Stimulated activated naive B cell treated with anti-CD40 and anti-IgM and Interleukin-4, amounts not matched to agents 10 μg/mL and 1 μg/mL and 100 μg/mL, for 72 hours (primary cell): ENCODE measurements around the gene ATP11C.
"Not testable (repeated sequence)": the region's sequence is repeated elsewhere in the genome, so short reads cannot be mapped to it uniquely, and the experiment has no call there.

Experiments used
- ATAC-seq, 2 donors: fragments of 150-1000 bp; cut with Tn5 transposase; replicated peaks; 2 replicates each; pipeline ENCODE4 v1.10.0; 2021; ENCODE audit warnings: moderate library complexity in 1 of 2
- DNase-seq: peaks from one replicate; pipeline ENCODE4 v3.0.0; 2021
- H3K27ac Mint-ChIP-seq: one replicate; pipeline ENCODE4 v1.8.0; 2022; ENCODE audit warnings: mild to moderate bottlenecking, mixed read lengths
- H3K27me3 Mint-ChIP-seq, 2 donors: one replicate each; pipeline ENCODE4 v1.8.0; 2022; ENCODE audit warnings: mixed read lengths in 2 of 2
- H3K36me3 Mint-ChIP-seq, 2 donors: one replicate each; pipeline ENCODE4 v1.8.0; 2022; ENCODE audit warnings: mixed read lengths in 2 of 2, mild to moderate bottlenecking in 1 of 2
- H3K4me1 Mint-ChIP-seq, 2 donors: one replicate each; pipeline ENCODE4 v1.8.0; 2022; ENCODE audit warnings: mixed read lengths in 2 of 2, mild to moderate bottlenecking in 1 of 2
- H3K4me3 Mint-ChIP-seq, 2 donors: one replicate each; pipeline ENCODE4 v1.8.0; 2022; ENCODE audit warnings: mild to moderate bottlenecking in 2 of 2, mixed read lengths in 2 of 2, moderate library complexity in 1 of 2
- H3K9me3 Mint-ChIP-seq, 2 donors: one replicate each; pipeline ENCODE4 v1.8.0; 2022; ENCODE audit warnings: mixed read lengths in 2 of 2, mild to moderate bottlenecking in 1 of 2

ATP11C gene

GRCh38 chrX:139734996-139735395 lies 197.9 kb downstream of the ATP11C start:
- H3K9me3 Mint-ChIP-seq = no peaks in the 10 kb centered on the region

GRCh38 chrX:139725720-139726119 lies 207.1 kb downstream of the ATP11C start:
- Mint-ChIP-seq H3K4me3 (no peak overlapping the region), H3K4me1 (peaks cover 2 to 10% of the 10 kb centered on the region in 2 donors), H3K9me3 (no peaks in the 10 kb centered on the region), H3K27ac (no peak overlapping the region), H3K27me3 (no peaks in the 10 kb centered on the region), H3K36me3 (peaks cover 2 to 5% of the 10 kb centered on the region in 2 donors)
- no peak for DNase-seq
- peak; percentile 88 to 94 for ATAC-seq

More at GRCh38 chrX:139734996-139735395, 197.9 kb downstream of the ATP11C start:
- Mint-ChIP-seq H3K4me1 (no peaks in the 10 kb centered on the region), H3K36me3 (peaks cover 10 to 18% of the 10 kb centered on the region in 2 donors), H3K27me3 (no peaks in the 10 kb centered on the region), H3K4me3 (no peak overlapping the region), H3K27ac (no peak overlapping the region)
- no peak for ATAC-seq
- no peak for DNase-seq

GRCh38 chrX:139724626-139725025 lies 208.2 kb downstream of the ATP11C start:
- no peak overlapping the region for H3K4me3 Mint-ChIP-seq
- H3K36me3 Mint-ChIP-seq = peaks cover 4 to 9% of the 10 kb centered on the region in 2 donors
- H3K27me3 Mint-ChIP-seq = no peaks in the 10 kb centered on the region
- DNase-seq = no peak
- ATAC-seq = no peak
- no peaks in the 10 kb centered on the region for H3K9me3 Mint-ChIP-seq
- H3K27ac Mint-ChIP-seq = no peak overlapping the region
- peaks cover 2 to 11% of the 10 kb centered on the region in 2 donors for H3K4me1 Mint-ChIP-seq

GRCh38 chrX:139720979-139721378 lies 211.9 kb downstream of the ATP11C start:
- Mint-ChIP-seq H3K9me3 (no peaks in the 10 kb centered on the region), H3K27ac (no peak overlapping the region), H3K4me1 (peaks cover 1 to 11% of the 10 kb centered on the region in 2 donors), H3K36me3 (peaks cover 3 to 11% of the 10 kb centered on the region in 2 donors), H3K4me3 (no peak overlapping the region), H3K27me3 (no peaks in the 10 kb centered on the region)
- no peak for ATAC-seq
- DNase-seq = no peak

GRCh38 chrX:139720136-139720535 lies 212.7 kb downstream of the ATP11C start:
- Mint-ChIP-seq H3K27me3 (no peaks in the 10 kb centered on the region), H3K36me3 (peaks cover 3 to 11% of the 10 kb centered on the region in 2 donors), H3K4me3 (no peak overlapping the region), H3K27ac (no peak overlapping the region), H3K9me3 (no peaks in the 10 kb centered on the region), H3K4me1 (peaks cover 0 to 11% of the 10 kb centered on the region in 2 donors)
- ATAC-seq = no peak
- DNase-seq = no peak

GRCh38 chrX:139708067-139708466 lies 224.8 kb downstream of the ATP11C start, which contains the start of gene MCF2:
TSS of gene MCF2 (minus strand) at chrX:139708167. CDS start at chrX:139651744, 56,423 bp downstream.
- Mint-ChIP-seq H3K4me1 (no peaks in the 10 kb centered on the region), H3K27me3 (no peaks in the 10 kb centered on the region), H3K27ac (no peak within 1 kb of the TSS), H3K4me3 (no peak within 1 kb of the TSS), H3K9me3 (peaks cover 0 to 2% of the 10 kb centered on the region in 2 donors), H3K36me3 (peaks cover 0 to 2% of the 10 kb centered on the region in 2 donors)
- DNase-seq (no peak), ATAC-seq (no peak)

GRCh38 chrX:139702658-139703057 lies 230.2 kb downstream of the ATP11C start:
- ATAC-seq (no peak), DNase-seq (no peak)
- Mint-ChIP-seq H3K27me3 (no peaks in the 10 kb centered on the region), H3K36me3 (peaks cover 0 to 2% of the 10 kb centered on the region in 2 donors), H3K27ac (no peak overlapping the region), H3K9me3 (peaks cover 0 to 2% of the 10 kb centered on the region in 2 donors), H3K4me1 (no peaks in the 10 kb centered on the region), H3K4me3 (no peak overlapping the region)

GRCh38 chrX:139692908-139693307 lies 239.9 kb downstream of the ATP11C start:
- ATAC-seq (no peak), DNase-seq (no peak)
- H3K36me3 Mint-ChIP-seq = peaks cover 0 to 4% of the 10 kb centered on the region in 2 donors
- H3K27me3 Mint-ChIP-seq = peaks cover 15 to 28% of the 10 kb centered on the region in 2 donors
- no peaks in the 10 kb centered on the region for H3K9me3 Mint-ChIP-seq
- no peak overlapping the region for H3K27ac Mint-ChIP-seq
- peaks cover 3 to 6% of the 10 kb centered on the region in 2 donors for H3K4me1 Mint-ChIP-seq
- H3K4me3 Mint-ChIP-seq = no peak overlapping the region

GRCh38 chrX:139692506-139692849 lies 240.4 kb downstream of the ATP11C start:
- no peak for DNase-seq
- Mint-ChIP-seq H3K36me3 (peaks cover 0 to 4% of the 10 kb centered on the region in 2 donors), H3K27ac (no peak overlapping the region), H3K9me3 (no peaks in the 10 kb centered on the region), H3K4me3 (no peak overlapping the region), H3K4me1 (peaks cover 3 to 6% of the 10 kb centered on the region in 2 donors), H3K27me3 (peaks cover 15 to 28% of the 10 kb centered on the region in 2 donors)
- ATAC-seq = no peak

GRCh38 chrX:139691843-139692505 lies 240.9 kb downstream of the ATP11C start:
- DNase-seq = no peak
- H3K4me1 Mint-ChIP-seq = peaks cover 3 to 6% of the 10 kb centered on the region in 2 donors
- peaks cover 15 to 29% of the 10 kb centered on the region in 2 donors for H3K27me3 Mint-ChIP-seq
- no peak overlapping the region for H3K27ac Mint-ChIP-seq
- H3K4me3 Mint-ChIP-seq = peak overlapping the region in 1 of 2 donors; percentile 14
- ATAC-seq = peak in 1 of 2 donors; percentile 18
- peaks cover 0 to 4% of the 10 kb centered on the region in 2 donors for H3K36me3 Mint-ChIP-seq
- no peaks in the 10 kb centered on the region for H3K9me3 Mint-ChIP-seq

- DNase-seq (no peak), ATAC-seq (no peak)
- H3K9me3 Mint-ChIP-seq = peaks cover 0 to 3% of the 10 kb centered on the region in 2 donors
- peaks cover 3 to 6% of the 10 kb centered on the region in 2 donors for H3K4me1 Mint-ChIP-seq
- H3K27ac Mint-ChIP-seq = no peak overlapping the region
- peaks cover under 1 to 4% of the 10 kb centered on the region in 2 donors for H3K36me3 Mint-ChIP-seq
- H3K27me3 Mint-ChIP-seq = peaks cover 15 to 34% of the 10 kb centered on the region in 2 donors
- H3K4me3 Mint-ChIP-seq = peak overlapping the region in 1 of 2 donors; percentile 14
Observed at GRCh38 chrX:139691493-139691842, 241.4 kb downstream of the ATP11C start.

GRCh38 chrX:139685175-139685574 lies 247.7 kb downstream of the ATP11C start:
- H3K4me1 Mint-ChIP-seq, H3K27ac Mint-ChIP-seq, H3K4me3 Mint-ChIP-seq, ATAC-seq, H3K36me3 Mint-ChIP-seq, DNase-seq: not testable (repeated sequence)
- peaks cover 0 to 11% of the 10 kb centered on the region in 2 donors for H3K27me3 Mint-ChIP-seq
- peaks cover 9 to 18% of the 10 kb centered on the region in 2 donors for H3K9me3 Mint-ChIP-seq

GRCh38 chrX:139680356-139680755 lies 252.5 kb downstream of the ATP11C start:
- H3K27me3 Mint-ChIP-seq = no peaks in the 10 kb centered on the region
- H3K9me3 Mint-ChIP-seq = peaks cover 5 to 19% of the 10 kb centered on the region in 2 donors
- peaks cover 3 to 9% of the 10 kb centered on the region in 2 donors for H3K36me3 Mint-ChIP-seq
- no peak overlapping the region for H3K27ac Mint-ChIP-seq
- no peak for DNase-seq
- H3K4me3 Mint-ChIP-seq = no peak overlapping the region
- no peak for ATAC-seq
- H3K4me1 Mint-ChIP-seq = no peaks in the 10 kb centered on the region
